ENCODE data around the gene TRIP4. TPM values are rescaled to one million over a fixed set of nuclear protein-coding genes. Genes with fewer than 3 reads are reported as not detected.

TRIP4 gene
- total and polyA plus RNA-seq, 4 donors = 6.3 to 10.7 (median 7.6) TPM

- TF ChIP-seq RXRA (IDR thresholded peaks at IDR 0.05) (no peak), JUND (IDR thresholded peaks at IDR 0.05) (no peak), NR2F2 (IDR thresholded peaks at IDR 0.05) (no peak), TAF1 (conservative IDR thresholded peaks at IDR 0.05) (no peak), HNF4G (IDR thresholded peaks at IDR 0.05) (no peak), CTCF (IDR thresholded peaks at IDR 0.05; ENCODE audit: low read depth, low read length, missing input control) (no peak), RAD21 (IDR thresholded peaks at IDR 0.05) (no peak), GABPA (IDR thresholded peaks at IDR 0.05 in 1 of 2, conservative IDR thresholded peaks at IDR 0.05 in 1 of 2) (no peak)
- Histone ChIP-seq H3K27me3 (ENCODE audit: control insufficient read depth in 4 of 4, insufficient read depth in 4 of 4, low read length in 3 of 4) (no peaks in the 10 kb centered on the region), H3K4me3 (ENCODE audit: low read depth in 1 of 3, low read length in 3 of 3) (no peak overlapping the region), H3K4me1 (ENCODE audit: control insufficient read depth in 4 of 4, insufficient read depth in 4 of 4, low read length in 3 of 4) (peaks cover 4 to 41% (median 16%) of the 10 kb centered on the region in 4 donors), H3K27ac (ENCODE audit: low read depth in 1 of 2, low read length in 2 of 2) (no peak overlapping the region), H3K36me3 (ENCODE audit: control insufficient read depth in 4 of 4, insufficient read depth in 3 of 4, low read depth in 1 of 4, low read length in 3 of 4) (no peaks in the 10 kb centered on the region), H3K9ac (ENCODE audit: low read depth in 1 of 2, low read length in 2 of 2) (no peak overlapping the region), H3K9me3 (ENCODE audit: control insufficient read depth in 4 of 4, low read length in 3 of 4) (no peaks in the 10 kb centered on the region)
- no peak for DNase-seq (ENCODE audit: low spot score)
- WGBS = 88% methylated on average over 3 of the region's 3 CpGs
Measured at GRCh38 chr15:64464276-64465005, 76.8 kb downstream of the TRIP4 start.

- Histone ChIP-seq H3K4me3 (ENCODE audit: low read depth in 1 of 3, low read length in 3 of 3) (no peak overlapping the region), H3K27me3 (ENCODE audit: control insufficient read depth in 4 of 4, insufficient read depth in 4 of 4, low read length in 3 of 4) (no peaks in the 10 kb centered on the region), H3K4me1 (ENCODE audit: control insufficient read depth in 4 of 4, insufficient read depth in 4 of 4, low read length in 3 of 4) (peaks cover 4 to 35% (median 12%) of the 10 kb centered on the region in 4 donors), H3K9ac (ENCODE audit: low read depth in 1 of 2, low read length in 2 of 2) (no peak overlapping the region), H3K9me3 (ENCODE audit: control insufficient read depth in 4 of 4, low read length in 3 of 4) (no peaks in the 10 kb centered on the region), H3K27ac (ENCODE audit: low read depth in 1 of 2, low read length in 2 of 2) (no peak overlapping the region), H3K36me3 (ENCODE audit: control insufficient read depth in 4 of 4, insufficient read depth in 3 of 4, low read depth in 1 of 4, low read length in 3 of 4) (peaks cover 0 to 3% (median 0%) of the 10 kb centered on the region in 4 donors)
- TF ChIP-seq FOXA2 (IDR thresholded peaks at IDR 0.05) (no peak), REST (IDR thresholded peaks at IDR 0.05) (no peak), EGR1 (IDR thresholded peaks at IDR 0.05; ENCODE audit: low read depth in 2 of 2) (no peak), JUND (IDR thresholded peaks at IDR 0.05) (no peak), HNF4G (IDR thresholded peaks at IDR 0.05) (no peak), TAF1 (conservative IDR thresholded peaks at IDR 0.05) (no peak), ZBTB33 (IDR thresholded peaks at IDR 0.05) (no peak), RXRA (IDR thresholded peaks at IDR 0.05) (no peak), MAX (IDR thresholded peaks at IDR 0.05) (no peak), RAD21 (IDR thresholded peaks at IDR 0.05) (no peak), FOXA1 (IDR thresholded peaks at IDR 0.05) (no peak)
- no peak for DNase-seq (ENCODE audit: low spot score)
- WGBS = 79% methylated on average over 4 of the region's 4 CpGs
Measured at GRCh38 chr15:64466408-64467141, 78.9 kb downstream of the TRIP4 start.
